Measurements from ENCODE around the gene ZDHHC14.

- no peak for TF ChIP-seq CTCF (IDR thresholded peaks at IDR 0.05; ENCODE audit: insufficient read depth, low read length, poor library complexity, severe bottlenecking)
- TF ChIP-seq EZH2phosphoT487 (conservative IDR thresholded peaks at IDR 0.05; ENCODE audit: low read length), result no peak
Observed at GRCh38 chr6:157386023-157386422, 5.0 kb downstream of the ZDHHC14 start.
